ENCODE results near the gene RAB15.

DNA sequence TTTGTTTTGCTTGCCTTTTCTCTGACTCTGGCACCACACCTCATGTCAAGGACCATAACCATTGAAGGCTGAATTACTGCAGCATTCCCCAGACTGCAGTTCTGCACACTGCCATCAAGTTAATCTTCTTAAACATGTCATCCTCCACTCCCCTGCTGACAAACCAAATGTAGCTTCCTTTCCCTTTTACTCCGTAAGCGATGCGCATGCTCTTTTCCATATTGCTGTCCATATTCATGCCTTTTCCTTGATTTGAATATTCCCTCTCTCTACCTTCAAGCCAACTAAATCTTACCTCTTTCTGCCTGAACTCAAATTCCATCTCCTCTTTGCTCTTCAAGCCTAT, 43.1 kb downstream of the RAB15 start:
- TF ChIP-seq, protein P1, sequence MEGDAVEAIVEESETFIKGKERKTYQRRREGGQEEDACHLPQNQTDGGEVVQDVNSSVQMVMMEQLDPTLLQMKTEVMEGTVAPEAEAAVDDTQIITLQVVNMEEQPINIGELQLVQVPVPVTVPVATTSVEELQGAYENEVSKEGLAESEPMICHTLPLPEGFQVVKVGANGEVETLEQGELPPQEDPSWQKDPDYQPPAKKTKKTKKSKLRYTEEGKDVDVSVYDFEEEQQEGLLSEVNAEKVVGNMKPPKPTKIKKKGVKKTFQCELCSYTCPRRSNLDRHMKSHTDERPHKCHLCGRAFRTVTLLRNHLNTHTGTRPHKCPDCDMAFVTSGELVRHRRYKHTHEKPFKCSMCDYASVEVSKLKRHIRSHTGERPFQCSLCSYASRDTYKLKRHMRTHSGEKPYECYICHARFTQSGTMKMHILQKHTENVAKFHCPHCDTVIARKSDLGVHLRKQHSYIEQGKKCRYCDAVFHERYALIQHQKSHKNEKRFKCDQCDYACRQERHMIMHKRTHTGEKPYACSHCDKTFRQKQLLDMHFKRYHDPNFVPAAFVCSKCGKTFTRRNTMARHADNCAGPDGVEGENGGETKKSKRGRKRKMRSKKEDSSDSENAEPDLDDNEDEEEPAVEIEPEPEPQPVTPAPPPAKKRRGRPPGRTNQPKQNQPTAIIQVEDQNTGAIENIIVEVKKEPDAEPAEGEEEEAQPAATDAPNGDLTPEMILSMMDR (IDR thresholded peaks at IDR 0.05) = no peak
- no peak for TF ChIP-seq POLR2A (IDR thresholded peaks at IDR 0.05)
